Hepatocyte (in vitro differentiated cells): ENCODE results near the gene OBP2A.

Experiments
- CTCF ChIP-seq: fragments of 200-600 bp; sonication (generic); IDR thresholded peaks from 2 replicates; pipeline ENCODE4 v1.5.1; 2016; ENCODE audit warnings: antibody characterized with exemption, mild to moderate bottlenecking; ENCODE audit not compliant: poor library complexity
- EZH2 ChIP-seq: fragments of 200-600 bp; sonication (generic); IDR thresholded peaks from 2 replicates; pipeline ENCODE4 v1.6.1; 2016; ENCODE audit warnings: antibody characterized with exemption, mild to moderate bottlenecking, borderline replicate concordance
- EZH2phosphoT487 ChIP-seq: fragments of 200-600 bp; sonication (generic); IDR thresholded peaks from one replicate; pipeline ENCODE4 v1.6.1; 2018; ENCODE audit warnings: antibody characterized with exemption, mild to moderate bottlenecking, low read depth, moderate library complexity; ENCODE audit not compliant: unreplicated experiment, severe bottlenecking

- TF ChIP-seq CTCF (no peak), EZH2phosphoT487 (no peak), EZH2 (no peak)
Observed at GRCh38 chr9:135590486-135591079, 44.7 kb downstream of the OBP2A start.
